Measurements from ENCODE around the gene COMTD1.

Gene COMTD1

DNA sequence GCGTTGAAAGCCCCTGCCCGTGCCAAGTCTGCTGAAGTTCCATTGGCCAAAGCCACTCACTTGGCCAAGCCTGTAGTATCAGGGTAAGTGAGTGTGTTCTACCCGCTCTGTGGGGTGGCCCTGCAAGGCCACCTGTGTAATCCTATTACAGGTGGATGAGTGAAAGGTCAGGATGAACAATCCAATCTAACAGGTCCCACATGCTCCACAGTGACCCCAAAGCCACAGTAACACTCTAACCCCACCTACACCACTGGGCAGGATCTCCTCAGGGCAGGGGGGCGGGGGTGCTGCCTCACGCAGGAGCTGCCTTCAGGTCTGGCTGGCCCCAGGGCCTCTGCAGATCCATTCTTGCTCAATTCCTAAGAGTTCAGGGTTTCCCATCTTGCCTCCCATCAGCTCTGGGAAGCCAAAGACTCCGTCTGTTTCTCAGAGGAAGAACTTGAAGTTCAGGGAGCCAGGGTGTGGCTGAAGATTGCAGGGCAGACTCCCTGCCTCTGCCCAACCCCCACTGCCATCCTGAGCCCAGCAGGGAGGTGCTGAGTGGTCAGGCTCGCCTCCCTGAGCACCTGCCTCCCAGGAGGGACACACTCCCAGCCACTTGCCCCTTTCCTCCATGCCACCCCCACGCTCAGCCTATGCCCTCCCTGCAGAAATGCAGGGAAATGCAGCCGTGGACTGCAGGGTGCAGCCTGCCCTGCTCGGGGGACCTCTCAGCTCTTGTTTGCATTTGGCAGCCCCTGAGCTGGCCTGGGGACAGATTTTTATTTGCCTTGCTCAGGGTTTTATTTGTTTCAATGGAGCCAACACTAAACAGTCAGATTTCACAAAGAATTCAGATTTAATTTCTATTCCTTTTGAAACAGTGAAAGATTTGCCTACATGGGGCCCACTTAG, 9.8 kb upstream of the COMTD1 start:
- DNase-seq (ENCODE audit: low read depth in 4 of 4, low spot score in 1 of 4), result no peak

DNA sequence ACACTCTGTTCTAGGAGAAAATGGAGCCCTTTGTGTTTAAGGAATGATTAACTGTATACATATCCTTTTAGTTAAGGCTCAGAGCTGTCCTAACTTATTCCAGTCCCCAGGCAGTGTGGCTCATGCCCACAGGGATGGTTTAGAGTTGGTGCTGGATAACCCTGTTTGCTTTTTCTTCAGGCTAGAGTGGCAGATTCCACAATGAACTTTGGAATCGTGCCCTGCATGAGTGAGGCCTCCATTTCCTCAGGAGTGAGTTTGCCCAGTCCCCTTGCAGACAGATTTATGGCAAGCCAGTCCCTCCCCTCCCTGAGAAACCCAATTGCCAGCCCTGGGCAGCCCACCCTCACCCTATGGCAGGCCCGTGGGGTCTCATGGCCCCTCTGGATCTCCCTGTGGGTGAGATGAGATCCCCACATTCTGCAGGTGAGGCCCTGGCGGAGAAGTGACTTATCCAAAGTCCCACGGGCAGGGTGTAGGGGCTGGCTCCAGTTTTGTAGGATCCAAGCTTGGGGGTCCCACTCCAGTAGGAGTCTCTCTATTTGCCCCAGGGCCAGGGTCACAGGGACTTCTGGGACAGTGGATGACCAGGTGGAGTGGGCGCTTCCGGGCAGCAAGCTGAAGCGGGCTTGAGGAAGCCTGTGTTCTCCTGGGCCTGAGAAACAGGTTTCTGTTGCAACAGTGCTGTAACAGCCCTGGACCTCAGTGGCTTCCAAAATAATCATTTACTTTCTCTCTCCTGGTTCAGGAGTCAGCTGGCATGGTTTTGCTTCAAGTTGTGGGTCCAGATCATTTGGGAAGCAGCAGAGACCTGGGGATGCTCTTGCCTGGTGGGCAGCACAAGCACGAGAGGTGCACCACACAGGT, 9.0 kb upstream of the COMTD1 start:
- DNase-seq (ENCODE audit: low read depth in 4 of 4, low spot score in 1 of 4), result no peak

DNA sequence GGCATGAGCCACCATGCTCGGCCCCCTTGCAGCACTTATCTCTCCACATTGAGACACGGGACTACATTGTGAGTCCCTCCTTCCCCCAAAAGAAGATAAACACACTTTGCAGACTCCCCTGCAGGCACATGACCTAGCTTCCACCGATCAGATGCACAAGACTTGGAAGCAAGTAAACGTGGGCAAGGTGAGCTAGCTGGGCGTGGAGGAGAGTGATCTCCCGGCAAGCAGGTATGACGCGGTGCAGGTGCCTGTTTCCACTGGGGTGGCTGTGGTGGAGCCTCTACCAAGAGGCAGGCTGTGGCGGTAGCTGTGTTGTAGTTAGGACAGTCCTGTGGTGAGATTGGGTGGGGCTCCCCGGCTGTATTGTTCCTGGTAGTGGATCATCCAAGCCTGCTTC, 7.7 kb upstream of the COMTD1 start:
- no peak for DNase-seq (ENCODE audit: low read depth in 4 of 4, low spot score in 1 of 4)

DNA sequence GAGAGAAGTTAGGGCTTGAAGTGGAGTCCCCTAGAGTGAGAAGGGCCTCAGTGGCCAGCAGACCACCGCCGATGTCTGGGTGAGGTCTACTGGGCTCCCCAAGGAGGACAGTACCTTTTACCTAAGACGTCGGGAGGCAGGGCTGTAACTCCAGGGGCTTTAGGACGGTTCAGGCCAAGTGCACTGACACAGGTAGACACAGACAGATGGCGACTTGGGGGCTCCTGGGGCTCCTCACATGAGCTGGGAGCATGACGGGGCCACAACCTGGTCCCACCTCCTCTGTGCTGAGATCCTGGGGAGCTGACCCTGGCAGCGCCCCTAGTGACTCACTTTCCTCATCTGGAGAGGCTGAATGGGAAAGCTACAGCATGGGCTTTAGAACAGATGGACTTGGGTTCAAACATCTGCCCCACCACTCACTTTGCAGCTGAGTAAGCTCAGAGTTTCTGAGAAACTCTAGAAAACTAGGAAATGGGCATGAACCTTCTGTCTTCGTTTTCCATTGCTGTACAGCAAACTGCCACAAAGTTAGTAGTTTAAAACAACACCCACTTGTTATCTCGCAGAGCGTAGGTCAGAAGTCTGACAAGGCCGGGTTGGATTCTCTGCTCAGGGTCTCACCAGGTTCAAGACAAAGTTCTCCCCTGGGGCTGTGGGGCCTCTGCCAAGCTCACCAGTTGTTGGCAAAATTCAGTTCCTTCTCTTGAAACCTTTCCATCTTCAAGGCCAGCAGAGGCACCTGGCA, 4.7 kb upstream of the COMTD1 start:
- no peak for DNase-seq (ENCODE audit: low read depth in 4 of 4, low spot score in 1 of 4)

DNA sequence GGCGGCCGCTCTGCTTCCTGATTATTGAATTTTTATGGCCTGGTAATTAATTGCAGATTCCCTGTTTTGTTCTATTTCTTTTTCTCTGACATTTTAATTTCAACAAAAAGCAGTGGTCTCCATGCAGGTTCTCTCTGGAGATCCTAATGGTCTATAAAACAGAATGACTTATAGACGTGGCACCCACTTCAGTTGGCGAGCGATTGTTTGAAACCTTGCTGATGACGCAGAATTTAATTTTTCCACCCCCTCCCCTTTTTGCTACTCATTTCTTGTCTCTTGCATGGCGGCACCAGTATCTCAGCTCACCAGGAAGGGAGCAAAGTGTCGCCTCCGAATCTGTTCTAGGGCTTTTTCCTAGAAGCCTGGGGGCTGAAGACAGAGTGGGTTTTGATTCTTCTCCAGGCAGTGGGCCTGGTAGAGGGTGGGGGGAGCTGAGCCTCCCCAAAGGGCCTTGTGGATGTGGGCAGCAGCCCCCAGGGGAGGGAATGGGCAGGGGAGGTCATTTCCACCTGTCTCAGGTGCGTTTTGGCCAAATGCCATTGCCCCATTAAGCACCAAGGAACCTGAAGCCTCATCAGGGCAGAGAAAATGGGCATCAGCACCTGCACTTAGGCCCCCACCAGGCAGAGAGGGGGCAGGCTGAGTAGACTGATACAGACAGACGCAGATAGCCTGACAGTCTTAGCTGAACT, 3.5 kb upstream of the COMTD1 start:
- DNase-seq (ENCODE audit: low read depth in 4 of 4, low spot score in 1 of 4), result no peak

DNA sequence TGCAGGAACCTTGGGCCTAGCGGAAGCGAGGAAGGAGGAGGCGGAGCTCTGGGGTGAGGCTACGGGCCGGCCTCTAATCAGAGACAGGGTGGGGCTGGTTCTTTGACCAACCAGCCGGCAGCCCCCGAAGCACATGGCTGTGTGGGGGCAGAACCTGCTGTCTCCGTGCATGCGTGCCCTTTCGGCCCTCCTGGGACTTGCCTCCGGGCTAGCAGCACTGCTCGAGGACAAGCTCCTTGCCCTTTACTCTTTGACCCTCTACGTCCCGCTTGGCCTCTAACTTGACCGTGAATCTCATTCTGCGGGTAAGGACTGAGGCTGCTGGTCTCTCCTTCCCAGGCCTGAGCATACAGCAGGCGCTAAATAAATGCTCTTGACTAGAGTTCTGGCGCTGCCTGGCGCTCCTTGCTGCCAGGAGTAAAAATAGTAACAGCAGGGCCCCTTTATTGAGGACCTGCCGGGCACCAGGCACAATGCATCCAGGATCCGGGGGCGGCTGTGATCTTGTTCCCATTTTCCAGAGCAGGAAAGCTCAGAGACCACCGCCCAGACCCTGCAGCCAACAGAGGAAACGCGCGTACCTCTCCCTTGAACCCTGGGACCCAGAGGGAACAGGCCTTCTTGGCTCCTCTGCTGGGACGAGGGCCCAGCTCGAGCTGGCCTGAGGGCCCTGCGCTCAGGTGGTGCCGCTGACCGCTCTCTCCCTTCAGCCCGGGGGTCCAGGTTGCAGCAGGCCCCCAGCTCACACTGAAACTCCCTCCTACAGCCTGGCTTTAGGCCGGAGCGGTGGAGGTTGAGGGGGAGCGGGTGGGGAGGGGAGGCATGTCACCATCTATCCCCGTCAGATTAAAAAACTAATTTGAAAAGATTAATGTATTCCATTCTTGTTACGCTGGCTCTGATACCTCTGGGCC, 2.7 kb upstream of the COMTD1 start:
- DNase-seq (ENCODE audit: low read depth in 4 of 4, low spot score in 1 of 4), result no peak

DNA sequence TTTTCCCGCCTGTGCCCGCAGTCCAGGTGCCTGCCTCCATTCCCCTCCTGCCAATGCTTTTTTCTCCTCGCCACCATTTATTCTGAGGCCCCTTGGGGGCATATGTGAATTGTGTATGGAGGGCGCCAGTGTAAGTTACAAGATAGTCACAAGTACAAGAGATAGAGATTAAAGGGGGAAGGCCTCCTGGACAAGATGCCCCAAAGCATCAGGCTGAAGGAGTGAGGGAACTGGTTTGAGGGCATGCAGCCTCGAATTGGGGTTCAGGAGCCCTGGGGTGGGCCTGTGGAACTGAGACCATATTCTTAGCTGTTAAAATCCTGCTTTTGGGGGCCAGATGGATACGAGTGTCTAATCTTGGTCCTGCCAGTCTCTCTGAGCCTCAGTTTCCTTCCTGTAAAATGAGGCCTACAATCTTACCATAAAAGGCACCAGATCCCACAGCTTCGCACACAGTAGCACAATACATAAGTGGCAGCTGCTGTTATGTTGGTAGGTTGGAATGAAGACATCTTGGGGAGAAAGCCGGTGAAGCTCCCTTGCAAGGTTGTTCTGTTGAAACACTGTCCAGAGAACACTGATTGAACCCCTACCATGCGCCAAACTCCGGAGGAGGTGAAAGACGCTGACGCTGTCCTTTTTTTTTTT, 545 bp upstream of the COMTD1 start:
- no peak for DNase-seq (ENCODE audit: low read depth in 4 of 4, low spot score in 1 of 4)

DNA sequence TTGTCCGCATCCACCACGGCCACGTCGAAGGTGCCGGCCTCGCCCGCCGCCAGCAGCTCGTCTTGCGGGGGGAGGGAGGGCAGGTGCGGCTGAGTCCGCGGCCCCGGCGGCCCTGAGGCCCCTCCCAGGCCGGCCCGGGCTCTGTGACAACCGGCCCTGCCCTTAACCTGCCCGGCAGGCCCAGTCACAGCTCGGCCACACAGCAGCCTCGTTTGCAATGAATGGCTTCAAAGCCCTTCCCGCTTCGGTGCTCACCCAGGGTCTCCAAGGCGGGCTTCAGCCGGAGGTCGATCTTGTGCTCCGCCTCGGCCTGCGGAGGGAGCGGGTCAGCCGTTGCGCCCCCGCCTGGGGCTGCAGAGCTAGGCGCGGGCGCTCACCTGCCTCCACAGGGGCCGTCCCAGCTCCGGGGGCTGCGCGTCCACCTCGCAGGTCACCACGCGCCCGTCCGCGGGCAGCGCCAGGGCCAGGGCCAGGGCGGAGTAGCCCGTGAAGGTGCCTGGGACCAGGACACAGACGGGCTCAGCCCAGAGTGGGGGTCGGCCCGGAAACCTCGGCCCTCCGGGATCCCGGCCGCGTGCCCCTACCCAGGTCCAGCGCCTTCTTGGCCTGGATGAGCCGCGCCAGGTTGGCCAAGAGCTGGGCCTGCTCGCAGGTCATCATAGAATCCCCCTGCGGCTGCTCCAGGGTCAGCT, 928 bp downstream of the COMTD1 start:
- peak in 1 of 4 experiments; percentile 9 for DNase-seq (ENCODE audit: low read depth in 4 of 4, low spot score in 1 of 4)

DNA sequence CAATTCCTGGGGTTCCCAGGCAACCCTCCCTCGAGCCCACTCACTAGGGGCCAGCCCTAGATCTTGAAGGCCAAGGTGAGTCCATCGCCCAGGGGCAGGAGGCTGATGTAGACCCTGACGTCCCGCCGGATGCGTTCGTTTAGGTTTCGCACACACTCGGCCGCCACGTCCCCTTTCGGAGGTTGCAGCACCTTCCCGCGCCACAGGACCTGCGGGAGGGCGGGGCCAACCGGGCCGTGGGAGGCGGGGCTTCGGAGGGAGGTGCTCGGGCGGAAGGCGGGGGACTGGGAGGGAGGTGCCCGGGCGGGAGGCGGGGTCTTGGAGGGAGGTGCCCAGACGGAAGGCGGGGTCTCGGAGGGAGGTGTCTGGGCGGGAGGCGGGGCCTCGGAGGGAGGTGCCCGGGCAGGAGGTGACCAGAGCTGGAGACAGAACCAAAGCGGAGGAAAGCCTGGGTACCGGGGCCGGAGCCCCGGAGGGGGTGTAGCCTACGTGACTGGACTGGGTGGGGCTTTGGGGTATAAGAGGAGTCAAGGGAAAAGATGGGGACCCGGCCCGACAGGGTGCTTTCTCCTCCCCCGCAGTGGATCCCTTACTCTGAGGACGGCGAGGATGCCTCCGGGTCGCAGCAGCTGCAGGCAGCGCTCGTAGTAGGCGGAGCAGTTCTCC, 1.6 kb downstream of the COMTD1 start:
- peak; percentile 86 to 99 (median 96) for DNase-seq (ENCODE audit: low read depth in 4 of 4, low spot score in 1 of 4)

DNA sequence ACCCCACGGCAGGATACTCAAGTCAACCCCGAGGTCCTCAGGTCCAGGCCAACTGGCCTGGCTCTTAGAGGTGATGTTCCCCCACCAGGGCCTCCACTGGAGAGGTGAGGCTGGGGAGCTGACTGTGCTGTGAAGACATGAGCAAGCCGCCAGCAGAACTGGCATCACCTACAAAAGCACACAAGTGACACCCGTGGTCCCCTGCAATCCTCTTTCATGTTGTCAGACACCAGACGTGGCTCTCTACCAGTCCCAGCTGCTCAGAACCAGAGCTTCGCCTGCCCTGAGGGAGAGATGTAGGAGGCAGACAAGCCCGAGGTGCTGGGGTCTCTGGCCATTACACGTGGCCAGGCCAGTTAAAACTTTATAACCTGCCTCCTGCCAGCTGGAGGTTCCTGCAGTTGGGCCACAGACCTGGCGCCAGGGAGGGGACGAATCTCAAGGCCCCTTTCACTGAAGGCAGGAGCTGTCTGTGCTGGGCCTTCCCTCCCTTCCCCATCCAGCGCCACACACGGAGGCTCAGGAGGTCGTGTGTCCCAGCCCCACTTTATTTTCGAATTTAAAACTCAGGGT, 2.2 kb downstream of the COMTD1 start:
- DNase-seq (ENCODE audit: low read depth in 4 of 4, low spot score in 1 of 4), result no peak

DNA sequence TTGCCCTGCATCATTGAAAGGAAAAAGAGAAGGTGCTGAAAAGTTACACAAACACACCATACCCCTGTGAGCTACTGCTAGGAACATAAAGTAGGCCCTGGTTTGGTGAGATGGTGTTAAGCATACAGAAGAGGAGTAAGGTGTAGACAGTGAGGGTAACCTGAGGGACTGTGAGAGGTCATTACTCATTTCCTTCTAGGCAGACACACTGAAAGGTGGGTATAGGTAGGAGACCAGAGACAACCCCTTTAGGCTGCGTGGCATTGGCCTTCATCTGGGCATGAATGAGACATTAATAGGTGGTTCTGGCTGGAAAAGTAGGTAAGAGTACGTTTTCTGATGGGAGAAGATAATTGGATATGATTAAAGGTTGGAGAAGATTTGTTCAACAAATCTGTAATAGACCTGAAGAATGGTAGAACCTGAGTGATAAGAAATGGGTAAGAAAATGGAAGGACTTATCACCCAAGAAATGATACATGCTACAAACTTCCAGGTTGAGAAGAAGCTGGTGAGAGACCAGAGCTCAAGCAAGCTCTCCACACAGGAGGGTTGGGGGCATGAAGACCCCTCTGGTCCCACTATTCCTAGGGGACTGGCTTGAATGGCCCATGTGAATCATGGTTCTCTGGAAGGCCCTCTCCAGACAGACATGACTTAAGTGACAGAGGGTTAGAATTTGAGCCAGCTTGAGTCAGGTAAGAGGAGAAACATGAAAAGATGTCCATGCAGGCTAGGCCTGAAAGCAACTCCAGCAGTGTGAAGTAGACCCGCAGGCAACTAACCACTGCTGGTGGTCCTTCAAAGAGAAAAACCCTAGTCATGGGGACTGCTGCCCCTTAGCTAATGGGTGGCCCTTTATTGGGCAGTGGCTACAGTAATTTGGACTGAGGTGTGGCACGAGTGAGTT, 3.8 kb downstream of the COMTD1 start:
- no peak for DNase-seq (ENCODE audit: low read depth in 4 of 4, low spot score in 1 of 4)

DNA sequence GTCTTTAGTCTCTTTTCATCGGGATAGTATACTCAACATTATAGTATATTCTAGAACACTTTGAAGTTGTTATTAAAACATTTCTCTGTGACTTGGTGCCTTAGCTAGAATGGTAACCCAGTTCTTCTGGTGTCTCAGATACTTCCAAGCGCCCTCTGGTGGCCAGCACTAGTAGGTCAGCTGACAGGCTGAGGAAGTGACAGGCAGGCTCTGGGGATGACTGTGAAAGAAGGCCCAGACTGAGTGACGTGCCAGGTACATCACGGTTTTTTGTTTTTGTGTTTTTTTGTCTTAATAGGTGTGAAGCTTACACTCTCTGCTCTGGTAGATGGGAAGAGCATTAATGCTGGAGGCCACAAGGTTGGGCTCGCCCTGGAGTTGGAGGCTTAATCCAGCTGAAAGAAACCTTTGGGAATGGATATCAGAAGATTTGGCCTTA, 5.1 kb downstream of the COMTD1 start:
- peak; percentile 87 to 93 (median 89) for DNase-seq (ENCODE audit: low read depth in 4 of 4, low spot score in 1 of 4)

DNA sequence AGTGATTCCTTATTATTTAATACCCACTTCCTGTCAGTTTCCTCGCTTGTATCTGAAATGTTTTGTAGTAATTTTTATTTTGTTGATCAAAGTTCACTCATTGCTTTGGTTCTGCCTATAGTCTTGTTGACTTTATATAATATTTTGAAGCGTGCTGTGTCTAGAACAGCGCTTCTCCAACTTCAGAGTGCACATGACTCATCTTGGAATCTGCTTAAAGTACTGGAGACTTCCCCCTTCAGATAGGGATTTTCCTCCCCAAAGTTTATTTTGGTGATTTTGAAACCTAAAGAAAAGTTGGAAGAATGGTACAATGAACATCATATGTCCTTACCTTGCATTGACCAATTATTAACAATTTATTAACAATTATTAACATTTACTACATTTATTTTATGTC, 5.8 kb downstream of the COMTD1 start:
- no peak for DNase-seq (ENCODE audit: low read depth in 4 of 4, low spot score in 1 of 4)

DNA sequence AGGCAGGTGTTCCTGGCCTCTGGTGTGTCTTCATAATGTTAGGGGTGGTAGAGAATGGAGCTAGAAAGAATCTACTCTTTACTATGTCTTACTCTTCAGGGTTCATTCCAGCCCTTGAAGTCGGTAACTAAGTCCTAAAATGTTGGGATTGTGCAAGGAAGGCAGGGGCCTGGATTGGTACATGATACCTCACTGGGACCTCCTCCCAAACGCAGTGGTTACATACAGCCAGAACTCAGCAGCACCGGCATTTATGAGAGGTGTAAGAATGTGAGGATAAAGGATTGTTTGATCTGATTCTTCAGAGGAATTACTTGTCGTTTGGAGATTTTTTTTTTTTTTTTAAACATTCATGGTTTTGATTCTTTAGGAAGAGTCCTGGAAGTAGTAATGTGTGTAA, 6.9 kb downstream of the COMTD1 start:
- no peak for DNase-seq (ENCODE audit: low read depth in 4 of 4, low spot score in 1 of 4)

DNA sequence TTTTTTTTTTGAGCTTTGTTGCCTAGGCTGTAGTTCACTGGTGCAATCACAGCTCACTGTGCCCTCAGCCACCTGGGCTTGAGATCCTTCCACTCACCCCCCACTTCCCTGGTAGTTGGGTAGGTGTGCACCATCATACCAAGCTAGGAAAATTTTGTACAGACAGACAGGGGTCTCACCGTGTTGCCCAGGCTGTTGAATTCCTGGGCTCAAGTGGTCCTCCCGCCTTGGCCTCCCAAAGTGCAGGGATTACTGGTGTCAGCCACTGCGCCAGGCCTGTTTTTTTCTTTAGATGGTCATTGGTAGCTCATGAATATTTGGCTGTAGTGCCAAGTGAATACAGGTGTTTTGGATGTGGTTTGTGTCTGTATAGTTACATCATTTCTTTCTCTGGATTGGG, 7.5 kb downstream of the COMTD1 start:
- DNase-seq (ENCODE audit: low read depth in 4 of 4, low spot score in 1 of 4), result no peak

DNA sequence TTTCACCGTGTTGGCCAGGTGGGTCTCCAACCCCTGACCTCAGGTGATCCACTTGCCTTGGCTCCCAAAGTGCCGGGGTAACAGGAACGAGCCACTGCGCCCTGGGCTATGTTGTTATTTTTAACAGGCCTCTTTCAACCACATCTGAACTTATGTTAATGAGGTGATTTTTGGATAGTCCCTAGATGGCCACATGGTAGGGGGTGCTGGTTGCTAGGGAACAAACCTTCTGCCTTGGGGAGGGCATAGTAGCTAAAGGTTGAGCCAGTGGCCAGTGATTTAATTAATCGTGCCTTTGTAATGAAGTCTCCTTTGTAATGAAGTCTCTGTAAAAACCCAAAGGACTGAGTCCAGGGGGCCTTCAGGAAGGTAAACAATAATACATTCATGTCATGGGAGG, 9.1 kb downstream of the COMTD1 start:
- no peak for DNase-seq (ENCODE audit: low read depth in 4 of 4, low spot score in 1 of 4)

DNA sequence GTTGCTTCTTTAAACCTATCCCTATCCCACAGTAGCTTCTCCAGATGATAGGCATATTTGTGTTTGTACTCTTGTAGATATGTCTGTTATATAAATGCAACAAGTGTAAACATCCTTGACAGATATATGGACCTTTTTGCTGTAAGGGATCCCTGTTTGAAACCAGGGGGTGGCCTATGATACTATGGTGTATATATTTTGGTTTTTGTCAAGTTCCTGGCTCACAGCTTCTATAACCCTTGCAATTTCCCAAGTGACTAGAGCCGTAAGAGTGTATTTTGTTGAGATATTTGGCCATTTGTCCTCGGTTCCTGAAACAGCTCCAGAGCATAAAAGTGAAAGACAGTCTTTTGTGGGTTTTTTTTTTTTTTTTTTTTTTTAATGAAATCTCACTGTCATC, 9.7 kb downstream of the COMTD1 start:
- no peak for DNase-seq (ENCODE audit: low read depth in 4 of 4, low spot score in 1 of 4)
